Measurements from ENCODE around the gene COA6.

Gene COA6

GRCh38 chr1:234373064-234373958 lies at the start of gene COA6:
TSS of gene COA6 (plus strand) at chr1:234373456. CDS start at chr1:234373467, 11 bp downstream.
- DNase-seq (ENCODE audit: low read depth), result peak; percentile 78

GRCh38 chr1:234324821-234325220 lies 48.4 kb upstream of the COA6 start:
- no peak for DNase-seq (ENCODE audit: low read depth)

GRCh38 chr1:234325878-234326496 lies 47.3 kb upstream of the COA6 start:
- no peak for DNase-seq (ENCODE audit: low read depth)

GRCh38 chr1:234326497-234327366 lies 46.5 kb upstream of the COA6 start:
- peak; percentile 18 for DNase-seq (ENCODE audit: low read depth)

- no peak for DNase-seq (ENCODE audit: low read depth)
Observed at GRCh38 chr1:234327577-234328164, 45.6 kb upstream of the COA6 start.

GRCh38 chr1:234330843-234331215 lies 42.4 kb upstream of the COA6 start:
- DNase-seq (ENCODE audit: low read depth), result no peak

GRCh38 chr1:234331507-234331906 lies 41.7 kb upstream of the COA6 start:
- no peak for DNase-seq (ENCODE audit: low read depth)

- DNase-seq (ENCODE audit: low read depth), result no peak
Observed at GRCh38 chr1:234336359-234336758, 36.9 kb upstream of the COA6 start.

GRCh38 chr1:234337233-234337632 lies 36.0 kb upstream of the COA6 start:
- no peak for DNase-seq (ENCODE audit: low read depth)

- DNase-seq (ENCODE audit: low read depth), result no peak
Observed at GRCh38 chr1:234340528-234340927, 32.7 kb upstream of the COA6 start.

- no peak for DNase-seq (ENCODE audit: low read depth)
Observed at GRCh38 chr1:234342774-234343173, 30.5 kb upstream of the COA6 start.

- no peak for DNase-seq (ENCODE audit: low read depth)
Observed at GRCh38 chr1:234345237-234345636, 28.0 kb upstream of the COA6 start.

- DNase-seq (ENCODE audit: low read depth), result no peak
Observed at GRCh38 chr1:234348964-234349363, 24.3 kb upstream of the COA6 start.

- no peak for DNase-seq (ENCODE audit: low read depth)
Observed at GRCh38 chr1:234355782-234356510, 17.3 kb upstream of the COA6 start.

- DNase-seq (ENCODE audit: low read depth), result peak; percentile 2
Observed at GRCh38 chr1:234356615-234357269, 16.5 kb upstream of the COA6 start.

- no peak for DNase-seq (ENCODE audit: low read depth)
Observed at GRCh38 chr1:234357831-234358230, 15.4 kb upstream of the COA6 start.

- DNase-seq (ENCODE audit: low read depth), result no peak
Observed at GRCh38 chr1:234361102-234361603, 12.1 kb upstream of the COA6 start.

GRCh38 chr1:234362558-234362957 lies 10.7 kb upstream of the COA6 start:
- no peak for DNase-seq (ENCODE audit: low read depth)

GRCh38 chr1:234368320-234369032 lies 4.8 kb upstream of the COA6 start:
- no peak for DNase-seq (ENCODE audit: low read depth)

GRCh38 chr1:234369033-234369430 lies 4.2 kb upstream of the COA6 start:
- no peak for DNase-seq (ENCODE audit: low read depth)
